ENCODE measurements around the gene FSD1. TPM values are rescaled to one million over a fixed set of nuclear protein-coding genes. Genes with fewer than 3 reads are reported as not detected.
A peak's percentile ranks its signal among the peaks of the same experiment; 100 is the strongest.

The FSD1 gene
- total RNA-seq, 4 donors from 2014 or later: 0.18 to 0.61 TPM; not detected in 2

- WGBS, 2 donors: 65 to 76% methylated on average over 11 to 13 of the region's 13 CpGs
- no peak overlapping the region for H3K27ac ChIP-seq
- peaks cover 11 to 28% (median 15%) of the 10 kb centered on the region in 3 donors for H3K4me1 ChIP-seq
- H3K9me3 ChIP-seq: peaks cover 0 to 3% (median 0%) of the 10 kb centered on the region in 3 donors
- peaks cover 0 to 63% (median 0%) of the 10 kb centered on the region in 3 donors for H3K36me3 ChIP-seq
- TF ChIP-seq, protein P1, sequence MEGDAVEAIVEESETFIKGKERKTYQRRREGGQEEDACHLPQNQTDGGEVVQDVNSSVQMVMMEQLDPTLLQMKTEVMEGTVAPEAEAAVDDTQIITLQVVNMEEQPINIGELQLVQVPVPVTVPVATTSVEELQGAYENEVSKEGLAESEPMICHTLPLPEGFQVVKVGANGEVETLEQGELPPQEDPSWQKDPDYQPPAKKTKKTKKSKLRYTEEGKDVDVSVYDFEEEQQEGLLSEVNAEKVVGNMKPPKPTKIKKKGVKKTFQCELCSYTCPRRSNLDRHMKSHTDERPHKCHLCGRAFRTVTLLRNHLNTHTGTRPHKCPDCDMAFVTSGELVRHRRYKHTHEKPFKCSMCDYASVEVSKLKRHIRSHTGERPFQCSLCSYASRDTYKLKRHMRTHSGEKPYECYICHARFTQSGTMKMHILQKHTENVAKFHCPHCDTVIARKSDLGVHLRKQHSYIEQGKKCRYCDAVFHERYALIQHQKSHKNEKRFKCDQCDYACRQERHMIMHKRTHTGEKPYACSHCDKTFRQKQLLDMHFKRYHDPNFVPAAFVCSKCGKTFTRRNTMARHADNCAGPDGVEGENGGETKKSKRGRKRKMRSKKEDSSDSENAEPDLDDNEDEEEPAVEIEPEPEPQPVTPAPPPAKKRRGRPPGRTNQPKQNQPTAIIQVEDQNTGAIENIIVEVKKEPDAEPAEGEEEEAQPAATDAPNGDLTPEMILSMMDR (IDR thresholded peaks at IDR 0.05): no peak
- TF ChIP-seq POLR2A (IDR thresholded peaks at IDR 0.05): no peak
- H3K4me3 ChIP-seq: peak overlapping the region in 1 of 4 donors; percentile 64
- H3K27me3 ChIP-seq: peaks cover 0 to 30% (median 0%) of the 10 kb centered on the region in 4 donors
- no peak for DNase-seq
- intact Hi-C loops (cut with DNase I): no loop called here
Observed at GRCh38 chr19:4326215-4326836, 21.9 kb downstream of the FSD1 start.

GRCh38 chr19:4326837-4327251, 22.4 kb downstream of the FSD1 start:
- TF ChIP-seq, protein P1 (IDR thresholded peaks at IDR 0.05): no peak
- TF ChIP-seq POLR2A (IDR thresholded peaks at IDR 0.05): no peak
- H3K4me3 ChIP-seq: peak overlapping the region in 1 of 4 donors; percentile 64

DNA sequence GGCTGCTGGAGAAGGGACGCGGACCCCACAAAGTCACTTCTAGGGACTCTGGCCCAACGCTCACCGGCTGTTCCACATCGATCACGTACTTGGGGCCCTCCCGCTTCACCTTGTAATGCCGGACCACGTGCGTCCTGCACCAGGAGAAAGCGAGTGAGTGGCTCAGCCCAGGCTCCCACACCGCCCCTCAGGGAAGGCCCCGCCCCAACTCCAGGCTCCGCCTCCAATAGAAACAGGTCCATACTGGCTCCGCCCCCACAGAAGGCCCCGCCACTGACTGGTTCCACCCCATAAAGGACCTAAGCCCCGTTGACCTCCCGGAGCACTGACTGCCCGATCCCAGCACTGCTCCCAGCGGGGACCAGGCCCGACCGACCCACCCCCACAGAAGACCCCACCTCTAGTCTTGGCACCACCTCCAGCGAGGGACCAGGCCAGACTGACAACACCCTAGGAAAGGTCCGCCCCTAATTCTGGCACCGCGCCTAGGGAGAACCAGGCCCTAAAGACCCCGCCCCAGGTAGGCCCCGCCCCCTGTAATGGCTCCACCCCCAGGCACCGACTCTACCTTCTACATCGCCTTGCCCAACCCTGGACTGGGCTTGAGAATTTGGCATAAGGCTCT, 23.0 kb downstream of the FSD1 start:
- peaks cover 11 to 28% (median 15%) of the 10 kb centered on the region in 3 donors for H3K4me1 ChIP-seq
- intact Hi-C loops (cut with DNase I): no loop called here
- 20 to 34% methylated on average over 2 to 12 of the region's 30 CpGs for WGBS, 2 donors
- peaks cover 0 to 69% (median 0%) of the 10 kb centered on the region in 3 donors for H3K36me3 ChIP-seq
- peaks cover 0 to 2% (median 0%) of the 10 kb centered on the region in 3 donors for H3K9me3 ChIP-seq
- H3K4me3 ChIP-seq: peak overlapping the region; percentile 20 to 64 (median 36)
- H3K27ac ChIP-seq: peak overlapping the region in 3 of 4 donors; percentile 34 to 59 (median 38)
- peak; percentile 50 for DNase-seq
- no peak for TF ChIP-seq POLR2A (IDR thresholded peaks at IDR 0.05)
- TF ChIP-seq, protein P1 (IDR thresholded peaks at IDR 0.05): no peak
- H3K27me3 ChIP-seq: peaks cover 0 to 30% (median 0%) of the 10 kb centered on the region in 4 donors

More at GRCh38 chr19:4326837-4327251, 22.4 kb downstream of the FSD1 start:
- intact Hi-C loops (cut with DNase I): no loop called here
- H3K27me3 ChIP-seq: peaks cover 0 to 30% (median 0%) of the 10 kb centered on the region in 4 donors
- DNase-seq: no peak
- peaks cover 0 to 3% (median 0%) of the 10 kb centered on the region in 3 donors for H3K9me3 ChIP-seq
- H3K4me1 ChIP-seq: peaks cover 11 to 28% (median 15%) of the 10 kb centered on the region in 3 donors
- no peak overlapping the region for H3K27ac ChIP-seq
- WGBS, 2 donors: 20 to 54% methylated on average over 12 to 17 of the region's 33 CpGs
- peaks cover 0 to 68% (median 0%) of the 10 kb centered on the region in 3 donors for H3K36me3 ChIP-seq

- H3K36me3 ChIP-seq: peaks cover 0 to 72% (median 0%) of the 10 kb centered on the region in 3 donors
- 26 to 47% methylated on average over 7 of the region's 13 CpGs for WGBS, 2 donors
- H3K27ac ChIP-seq: peak overlapping the region in 3 of 4 donors; percentile 34 to 59 (median 38)
- intact Hi-C loops (cut with DNase I): no loop called here
- H3K4me3 ChIP-seq: peak overlapping the region; percentile 20 to 64 (median 36)
- DNase-seq: no peak
- peaks cover 0 to 30% (median 0%) of the 10 kb centered on the region in 4 donors for H3K27me3 ChIP-seq
- no peaks in the 10 kb centered on the region for H3K9me3 ChIP-seq
- H3K4me1 ChIP-seq: peaks cover 11 to 28% (median 15%) of the 10 kb centered on the region in 3 donors
- TF ChIP-seq, protein P1 (IDR thresholded peaks at IDR 0.05): no peak
- TF ChIP-seq POLR2A (IDR thresholded peaks at IDR 0.05): no peak
Observed at GRCh38 chr19:4327877-4328242, 23.5 kb downstream of the FSD1 start.
